ENCODE results near the gene PRSS27. TPM values are rescaled to one million over a fixed set of nuclear protein-coding genes. Genes with fewer than 3 reads are reported as not detected.

Gene PRSS27
- polyA plus RNA-seq, 1 of the 3 experiments (the other 2 are of a cell fraction), result 7.7 TPM

DNA sequence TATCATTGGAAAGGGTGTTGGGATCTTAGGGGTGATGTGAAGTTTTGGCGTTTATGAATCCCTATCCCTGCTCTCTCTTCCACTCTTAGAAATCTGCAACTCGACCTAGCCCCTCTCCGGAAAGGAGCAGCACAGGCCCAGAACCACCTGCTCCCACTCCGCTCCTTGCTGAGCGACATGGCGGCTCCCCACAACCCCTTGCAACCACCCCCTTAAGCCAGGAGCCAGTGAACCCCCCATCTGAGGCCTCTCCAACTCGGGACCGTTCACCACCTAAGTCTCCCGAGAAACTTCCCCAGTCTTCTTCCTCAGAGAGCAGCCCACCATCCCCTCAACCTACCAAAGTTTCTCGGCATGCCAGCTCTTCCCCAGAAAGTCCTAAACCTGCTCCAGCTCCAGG, 41.4 kb upstream of the PRSS27 start (continued):
- TF ChIP-seq, protein P1, sequence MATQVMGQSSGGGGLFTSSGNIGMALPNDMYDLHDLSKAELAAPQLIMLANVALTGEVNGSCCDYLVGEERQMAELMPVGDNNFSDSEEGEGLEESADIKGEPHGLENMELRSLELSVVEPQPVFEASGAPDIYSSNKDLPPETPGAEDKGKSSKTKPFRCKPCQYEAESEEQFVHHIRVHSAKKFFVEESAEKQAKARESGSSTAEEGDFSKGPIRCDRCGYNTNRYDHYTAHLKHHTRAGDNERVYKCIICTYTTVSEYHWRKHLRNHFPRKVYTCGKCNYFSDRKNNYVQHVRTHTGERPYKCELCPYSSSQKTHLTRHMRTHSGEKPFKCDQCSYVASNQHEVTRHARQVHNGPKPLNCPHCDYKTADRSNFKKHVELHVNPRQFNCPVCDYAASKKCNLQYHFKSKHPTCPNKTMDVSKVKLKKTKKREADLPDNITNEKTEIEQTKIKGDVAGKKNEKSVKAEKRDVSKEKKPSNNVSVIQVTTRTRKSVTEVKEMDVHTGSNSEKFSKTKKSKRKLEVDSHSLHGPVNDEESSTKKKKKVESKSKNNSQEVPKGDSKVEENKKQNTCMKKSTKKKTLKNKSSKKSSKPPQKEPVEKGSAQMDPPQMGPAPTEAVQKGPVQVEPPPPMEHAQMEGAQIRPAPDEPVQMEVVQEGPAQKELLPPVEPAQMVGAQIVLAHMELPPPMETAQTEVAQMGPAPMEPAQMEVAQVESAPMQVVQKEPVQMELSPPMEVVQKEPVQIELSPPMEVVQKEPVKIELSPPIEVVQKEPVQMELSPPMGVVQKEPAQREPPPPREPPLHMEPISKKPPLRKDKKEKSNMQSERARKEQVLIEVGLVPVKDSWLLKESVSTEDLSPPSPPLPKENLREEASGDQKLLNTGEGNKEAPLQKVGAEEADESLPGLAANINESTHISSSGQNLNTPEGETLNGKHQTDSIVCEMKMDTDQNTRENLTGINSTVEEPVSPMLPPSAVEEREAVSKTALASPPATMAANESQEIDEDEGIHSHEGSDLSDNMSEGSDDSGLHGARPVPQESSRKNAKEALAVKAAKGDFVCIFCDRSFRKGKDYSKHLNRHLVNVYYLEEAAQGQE (IDR thresholded peaks at IDR 0.05; ENCODE audit: low read depth, low read length), result no peak
- no peak for TF ChIP-seq RAD21 (IDR thresholded peaks at IDR 0.05; ENCODE audit: low read length)

DNA sequence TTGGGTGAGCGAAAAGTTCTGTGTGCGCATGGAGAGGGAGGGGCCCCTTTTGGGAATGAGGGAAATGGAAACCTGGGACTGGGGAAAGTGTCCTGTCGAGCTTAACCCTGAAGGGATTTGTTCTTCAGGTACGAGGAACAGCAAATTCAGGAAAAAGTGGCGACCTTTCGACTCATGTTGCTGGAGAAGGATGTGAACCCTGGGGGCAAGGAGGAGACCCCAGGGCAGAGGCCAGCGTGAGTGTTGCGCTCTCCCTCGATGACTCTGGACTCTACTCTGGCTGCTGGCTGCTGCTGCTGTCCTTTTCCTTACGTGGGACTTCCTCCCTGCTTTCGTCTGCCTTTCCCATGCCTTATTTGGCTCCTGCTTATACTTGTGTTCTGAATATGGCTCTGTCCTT, 37.3 kb upstream of the PRSS27 start:
- Histone ChIP-seq H3K27me3 (ENCODE audit: insufficient read depth) (no peaks in the 10 kb centered on the region), H3K79me2 (ENCODE audit: insufficient read depth) (peaks cover 95% of the 10 kb centered on the region), H3K9ac (no peak overlapping the region), H3K9me3 (no peaks in the 10 kb centered on the region), H3K4me2 (no peak overlapping the region), H3K9me2 (no peaks in the 10 kb centered on the region), H2AFZ (ENCODE audit: low read depth) (no peak overlapping the region), H3K27ac (ENCODE audit: low read depth in 2 of 2, low read length in 1 of 2) (no peak overlapping the region), H3K4me1 (ENCODE audit: control insufficient read depth in 1 of 2, insufficient read depth in 2 of 2, low read depth in 1 of 2, low read length in 1 of 2) (peaks cover 12% of the 10 kb centered on the region in 2 experiments; a peak in 3 of 4 replicates), H3F3A (replicated peaks; ENCODE audit: insufficient read depth) (peaks cover 5% of the 10 kb centered on the region), H3K4me3 (ENCODE audit: low read depth in 2 of 2, low read length in 1 of 2) (no peak overlapping the region), H4K20me1 (ENCODE audit: insufficient read depth) (peaks cover 89% of the 10 kb centered on the region), H3K36me3 (replicated peaks in 1 of 2; ENCODE audit: control insufficient read depth in 1 of 2, insufficient read depth in 2 of 2, low read length in 1 of 2) (peaks cover 63 to 68% of the 10 kb centered on the region in 2 experiments)
- POLR2A ChIA-PET, result no interaction called here
- CTCF ChIA-PET, result no interaction called here
- no peak for DNase-seq
- TF ChIP-seq RCOR1 (IDR thresholded peaks at IDR 0.05; ENCODE audit: low read length) (no peak), NFIC (IDR thresholded peaks at IDR 0.05; ENCODE audit: borderline replicate concordance) (no peak), TAF1 (IDR thresholded peaks at IDR 0.05; ENCODE audit: borderline replicate concordance, low read depth, low read length) (no peak), GABPA (IDR thresholded peaks at IDR 0.05; ENCODE audit: low read depth) (no peak), SMC3 (IDR thresholded peaks at IDR 0.05; ENCODE audit: low read depth, low read length) (no peak), TCF12 (IDR thresholded peaks at IDR 0.05) (no peak), FOSL2 (IDR thresholded peaks at IDR 0.05; ENCODE audit: borderline replicate concordance, low read depth) (no peak), NRF1 (IDR thresholded peaks at IDR 0.05; ENCODE audit: low read depth, low read length) (no peak), MEF2A (IDR thresholded peaks at IDR 0.05; ENCODE audit: borderline replicate concordance, low read depth) (no peak), SIN3A (IDR thresholded peaks at IDR 0.05; ENCODE audit: borderline replicate concordance, low read depth, low read length) (no peak), FOXJ3 (CRISPR knock-in tag; IDR thresholded peaks at IDR 0.05) (no peak), RAD21 (IDR thresholded peaks at IDR 0.05; ENCODE audit: low read length) (no peak)
- TF ChIP-seq, protein P2, sequence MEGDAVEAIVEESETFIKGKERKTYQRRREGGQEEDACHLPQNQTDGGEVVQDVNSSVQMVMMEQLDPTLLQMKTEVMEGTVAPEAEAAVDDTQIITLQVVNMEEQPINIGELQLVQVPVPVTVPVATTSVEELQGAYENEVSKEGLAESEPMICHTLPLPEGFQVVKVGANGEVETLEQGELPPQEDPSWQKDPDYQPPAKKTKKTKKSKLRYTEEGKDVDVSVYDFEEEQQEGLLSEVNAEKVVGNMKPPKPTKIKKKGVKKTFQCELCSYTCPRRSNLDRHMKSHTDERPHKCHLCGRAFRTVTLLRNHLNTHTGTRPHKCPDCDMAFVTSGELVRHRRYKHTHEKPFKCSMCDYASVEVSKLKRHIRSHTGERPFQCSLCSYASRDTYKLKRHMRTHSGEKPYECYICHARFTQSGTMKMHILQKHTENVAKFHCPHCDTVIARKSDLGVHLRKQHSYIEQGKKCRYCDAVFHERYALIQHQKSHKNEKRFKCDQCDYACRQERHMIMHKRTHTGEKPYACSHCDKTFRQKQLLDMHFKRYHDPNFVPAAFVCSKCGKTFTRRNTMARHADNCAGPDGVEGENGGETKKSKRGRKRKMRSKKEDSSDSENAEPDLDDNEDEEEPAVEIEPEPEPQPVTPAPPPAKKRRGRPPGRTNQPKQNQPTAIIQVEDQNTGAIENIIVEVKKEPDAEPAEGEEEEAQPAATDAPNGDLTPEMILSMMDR (IDR thresholded peaks at IDR 0.05), result no peak
- TF ChIP-seq, protein P3, sequence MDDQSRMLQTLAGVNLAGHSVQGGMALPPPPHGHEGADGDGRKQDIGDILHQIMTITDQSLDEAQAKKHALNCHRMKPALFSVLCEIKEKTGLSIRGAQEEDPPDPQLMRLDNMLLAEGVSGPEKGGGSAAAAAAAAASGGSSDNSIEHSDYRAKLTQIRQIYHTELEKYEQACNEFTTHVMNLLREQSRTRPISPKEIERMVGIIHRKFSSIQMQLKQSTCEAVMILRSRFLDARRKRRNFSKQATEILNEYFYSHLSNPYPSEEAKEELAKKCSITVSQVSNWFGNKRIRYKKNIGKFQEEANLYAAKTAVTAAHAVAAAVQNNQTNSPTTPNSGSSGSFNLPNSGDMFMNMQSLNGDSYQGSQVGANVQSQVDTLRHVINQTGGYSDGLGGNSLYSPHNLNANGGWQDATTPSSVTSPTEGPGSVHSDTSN (IDR thresholded peaks at IDR 0.05), result no peak
- TF ChIP-seq, protein P1 (IDR thresholded peaks at IDR 0.05; ENCODE audit: low read depth, low read length), result no peak
- 94% methylated on average over 11 of the region's 11 CpGs for WGBS (ENCODE audit: low lambda C conversion rate)
